Measurements from ENCODE around the gene ZNF496.

DNA sequence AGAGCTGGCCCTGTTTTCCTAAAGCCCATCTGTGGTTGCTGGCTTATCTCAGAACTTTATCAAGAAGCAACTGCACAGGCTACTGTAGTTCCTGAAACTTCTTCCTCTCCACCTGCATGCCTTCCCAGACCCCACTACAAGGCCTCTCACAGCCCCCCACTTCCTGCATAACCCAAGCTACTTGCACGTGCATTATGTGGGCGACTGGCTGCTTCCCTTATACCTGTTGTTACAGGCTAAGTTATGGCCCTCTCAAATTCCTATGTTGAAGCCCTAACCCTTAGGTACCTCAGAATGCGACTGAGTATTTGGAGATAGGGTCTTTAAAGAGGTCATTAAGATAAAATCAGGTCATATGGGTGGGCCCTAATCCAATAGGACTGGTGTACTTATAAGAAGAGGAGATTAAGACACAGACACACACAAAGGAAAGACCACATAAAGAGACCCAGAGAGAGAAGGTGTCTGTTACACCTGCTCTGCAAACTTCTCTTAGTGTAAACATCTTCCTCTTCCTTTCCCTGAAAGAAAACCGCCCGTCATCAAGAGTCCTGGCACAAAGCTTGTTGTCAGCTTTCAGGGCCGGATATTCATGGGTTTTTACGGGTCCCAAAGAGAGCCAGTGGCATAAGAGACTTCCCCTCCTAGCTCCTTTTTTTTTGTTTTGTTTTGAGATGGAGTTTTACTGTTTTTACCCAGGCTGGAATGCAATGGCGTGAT lies 5.1 kb downstream of the ZNF496 start:
- TF ChIP-seq, protein P1, sequence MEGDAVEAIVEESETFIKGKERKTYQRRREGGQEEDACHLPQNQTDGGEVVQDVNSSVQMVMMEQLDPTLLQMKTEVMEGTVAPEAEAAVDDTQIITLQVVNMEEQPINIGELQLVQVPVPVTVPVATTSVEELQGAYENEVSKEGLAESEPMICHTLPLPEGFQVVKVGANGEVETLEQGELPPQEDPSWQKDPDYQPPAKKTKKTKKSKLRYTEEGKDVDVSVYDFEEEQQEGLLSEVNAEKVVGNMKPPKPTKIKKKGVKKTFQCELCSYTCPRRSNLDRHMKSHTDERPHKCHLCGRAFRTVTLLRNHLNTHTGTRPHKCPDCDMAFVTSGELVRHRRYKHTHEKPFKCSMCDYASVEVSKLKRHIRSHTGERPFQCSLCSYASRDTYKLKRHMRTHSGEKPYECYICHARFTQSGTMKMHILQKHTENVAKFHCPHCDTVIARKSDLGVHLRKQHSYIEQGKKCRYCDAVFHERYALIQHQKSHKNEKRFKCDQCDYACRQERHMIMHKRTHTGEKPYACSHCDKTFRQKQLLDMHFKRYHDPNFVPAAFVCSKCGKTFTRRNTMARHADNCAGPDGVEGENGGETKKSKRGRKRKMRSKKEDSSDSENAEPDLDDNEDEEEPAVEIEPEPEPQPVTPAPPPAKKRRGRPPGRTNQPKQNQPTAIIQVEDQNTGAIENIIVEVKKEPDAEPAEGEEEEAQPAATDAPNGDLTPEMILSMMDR (IDR thresholded peaks at IDR 0.05): no peak
- TF ChIP-seq POLR2A (IDR thresholded peaks at IDR 0.05): no peak
